B cell (primary cell): ENCODE data around the gene HSD17B2. TPM values are rescaled to one million over a fixed set of nuclear protein-coding genes. Genes with fewer than 3 reads are reported as not detected.

Source experiments
- ATAC-seq: fragments of 200-7000 bp; cut with Tn5 transposase; one replicate; pipeline ENCODE4 v1.10.0; 2021; ENCODE audit warnings: low read depth, mild to moderate bottlenecking, moderate number of reproducible peaks, moderate library complexity
- CTCF ChIA-PET: fragments of 350-600 bp; sonication (Branson Sonifier 250); formaldehyde crosslinking; loops from one replicate; lab custom pipeline; 2021; ENCODE audit warnings: antibody characterized with exemption, inconsistent platforms; lab: Charles Lee
- POLR2A ChIA-PET: fragments of 350-600 bp; sonication (Branson Sonifier 250); formaldehyde crosslinking; loops from one replicate; lab custom pipeline; 2021; ENCODE audit warnings: antibody characterized with exemption; lab: Charles Lee
- DNase-seq: peaks from one replicate; pipeline ENCODE4 v3.0.0; 2013
- H2AFZ ChIP-seq: 2 replicates; pipeline ENCODE4 v1.6.1; 2012; ENCODE audit warnings: mild to moderate bottlenecking, low read depth, low read length; ENCODE audit not compliant: insufficient read depth, poor library complexity, severe bottlenecking
- H3K27ac ChIP-seq, 2 donors: 1 replicate in 1 of 2; 2 replicates in 1 of 2; pipeline ENCODE4 v1.5.1; 2012 to 2013; ENCODE audit warnings: low read length in 2 of 2, mild to moderate bottlenecking in 2 of 2, moderate library complexity in 1 of 2
- H3K27me3 ChIP-seq, 4 experiments: fragments of 200-600 bp in 1 of 4; sonication (generic) in 1 of 4; replicated peaks in 1 of 4; 1 replicate in 2 of 4; 2 replicates in 2 of 4; pipeline versions ENCODE4 v1.6.1 to v1.7.0; 2013 to 2016; ENCODE audit warnings: low read length in 3 of 4, mild to moderate bottlenecking in 2 of 4, mixed read lengths in 1 of 4, moderate library complexity in 1 of 4; ENCODE audit not compliant: insufficient read depth in 4 of 4, control insufficient read depth in 3 of 4; ENCODE audit errors: control extremely low read depth in 1 of 4
- H3K36me3 ChIP-seq, 2 experiments: replicated peaks in 1 of 2; 1 replicate in 1 of 2; 2 replicates in 1 of 2; pipeline versions ENCODE4 v1.6.1 to v1.7.1; 2013; ENCODE audit warnings: low read length in 1 of 2; ENCODE audit not compliant: insufficient read depth in 2 of 2, control insufficient read depth in 1 of 2; ENCODE audit errors: control extremely low read depth in 1 of 2, extremely low read depth in 1 of 2
- H3K4me1 ChIP-seq, 2 donors: fragments of 200-600 bp in 1 of 2; sonication (generic) in 1 of 2; 1 replicate in 1 of 2; 2 replicates in 1 of 2; pipeline versions ENCODE4 v1.5.1 to v1.6.1; 2013 to 2017; ENCODE audit warnings: low read length in 2 of 2; ENCODE audit not compliant: control insufficient read depth in 2 of 2, insufficient read depth in 2 of 2
- H3K4me2 ChIP-seq: replicated peaks from 2 replicates; pipeline ENCODE3; 2012; ENCODE audit warnings: mild to moderate bottlenecking, low read depth, low read length; ENCODE audit not compliant: poor library complexity, severe bottlenecking
- H3K4me3 ChIP-seq, 5 experiments: fragments of 200-600 bp in 1 of 5; sonication (generic) in 1 of 5; 1 replicate in 3 of 5; 2 replicates in 2 of 5; pipeline versions ENCODE4 v1.5.1 to v1.7.0; 2011 to 2016; ENCODE audit warnings: low read length in 4 of 5, mild to moderate bottlenecking in 4 of 5, low read depth in 2 of 5, control low read depth in 1 of 5, moderate library complexity in 1 of 5; ENCODE audit not compliant: insufficient read depth in 1 of 5; ENCODE audit errors: control extremely low read depth in 1 of 5, extremely low read depth in 1 of 5
- H3K79me2 ChIP-seq: fragments of 200-600 bp; sonication (generic); one replicate; pipeline ENCODE4 v1.6.0; 2016; ENCODE audit warnings: low read length; ENCODE audit not compliant: control insufficient read depth, insufficient read depth
- H3K9ac ChIP-seq: fragments of 200-600 bp; sonication (generic); 2 replicates; pipeline ENCODE4 v1.6.1; 2017; ENCODE audit warnings: mild to moderate bottlenecking, low read length, moderate library complexity
- H3K9me3 ChIP-seq, 3 donors: one replicate each; pipeline versions ENCODE4 v1.6.1 to v1.7.1; 2013; ENCODE audit warnings: low read length in 2 of 3; ENCODE audit not compliant: control insufficient read depth in 2 of 3, insufficient read depth in 1 of 3; ENCODE audit errors: control extremely low read depth in 1 of 3
- H4K20me1 ChIP-seq: 2 replicates; pipeline ENCODE4 v1.6.0; 2012; ENCODE audit warnings: mild to moderate bottlenecking, low read length; ENCODE audit not compliant: insufficient read depth, control insufficient read depth, poor library complexity, severe bottlenecking
- H3K27ac Mint-ChIP-seq: one replicate; pipeline ENCODE4 v1.8.0; 2021; ENCODE audit warnings: mixed read lengths
- H3K27me3 Mint-ChIP-seq: one replicate; pipeline ENCODE4 v1.8.0; 2021; ENCODE audit warnings: mixed read lengths
- H3K4me1 Mint-ChIP-seq: one replicate; pipeline ENCODE4 v1.8.0; 2021; ENCODE audit warnings: mixed read lengths
- H3K4me3 Mint-ChIP-seq: one replicate; pipeline ENCODE4 v1.8.0; 2021; ENCODE audit warnings: mixed read lengths
- H3K9me3 Mint-ChIP-seq: one replicate; pipeline ENCODE4 v1.8.0; 2022; ENCODE audit warnings: mixed read lengths; ENCODE audit not compliant: insufficient read depth
- EZH2 ChIP-seq: IDR thresholded peaks from 2 replicates; pipeline ENCODE4 v1.6.1; 2012; ENCODE audit warnings: borderline replicate concordance, low read depth, mild to moderate bottlenecking, moderate library complexity, low read length; ENCODE audit not compliant: insufficient read depth, poor library complexity, severe bottlenecking
- WGBS: methylation state at CpG from one replicate; pipeline ENCODE4 v1.1.5; 2013; ENCODE audit warnings: missing lambda C conversion rate; ENCODE audit not compliant: insufficient coverage; 5-methylcytosine and 5-hydroxymethylcytosine counted together
- intact Hi-C: fragments of 100-400 bp; cut with micrococcal nuclease; formaldehyde crosslinking; loops from one replicate; pipeline ENCODE4 v1.10.0; 2022
- polyA plus RNA-seq: library from polyadenylated mRNA; depleted of rRNA; stranded (reverse); fragments of >200 nt; gene quantifications from 2 replicates; pipeline ENCODE4 v1.2.3, GENCODE V29; 2012
- total RNA-seq, 2 donors: library from RNA; stranded (reverse); fragments of 120-200 nt in 1 of 2; gene quantifications; 1 replicate in 1 of 2; 2 replicates in 1 of 2; pipeline versions ENCODE4 v1.2.3 to v1.2.4, GENCODE V29; 2013 to 2022
- TF ChIP-seq, protein P1 (sequence below): fragments of 200-600 bp; IDR thresholded peaks from one replicate; pipeline ENCODE4 v1.8.0; 2022; ENCODE audit warnings: antibody characterized with exemption, mild to moderate bottlenecking

Gene HSD17B2
- total and polyA plus RNA-seq, 2 donors (not counting 1 experiment from before 2014, with no cell fraction given): not detected

DNA sequence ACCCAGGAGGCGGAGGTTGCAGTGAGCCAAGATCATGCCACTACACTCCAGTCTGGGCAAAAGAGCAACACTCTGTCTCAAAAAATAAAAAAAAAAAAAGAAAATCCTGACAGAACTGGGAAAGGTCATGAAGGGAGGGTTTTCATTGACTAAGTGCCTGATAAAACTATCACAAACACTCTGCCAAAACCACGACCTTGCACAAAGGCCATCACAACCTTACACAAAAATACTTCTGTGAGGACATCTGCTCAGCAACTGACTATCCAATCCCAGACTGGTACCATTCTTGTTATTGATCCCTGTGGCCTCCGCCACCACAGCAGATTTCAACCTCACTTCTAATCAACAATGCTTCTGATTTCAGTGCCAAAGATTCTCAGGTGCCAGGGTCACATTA is 94.8 kb downstream of the HSD17B2 start:
- H3K4me3 Mint-ChIP-seq: no peak overlapping the region
- 86% methylated on average over 1 of the region's 3 CpGs for WGBS
- ATAC-seq: no peak
- H3K79me2 ChIP-seq: no peaks in the 10 kb centered on the region
- H3K4me1 ChIP-seq: no peaks in the 10 kb centered on the region
- H2AFZ ChIP-seq: no peak overlapping the region
- H3K36me3 ChIP-seq: no peaks in the 10 kb centered on the region
- intact Hi-C loops: no loop called here
- no peak overlapping the region for H3K27ac Mint-ChIP-seq
- H3K9me3 ChIP-seq: peaks cover 0 to 5% (median 0%) of the 10 kb centered on the region in 3 donors
- no peaks in the 10 kb centered on the region for H3K27me3 ChIP-seq
- H3K4me3 ChIP-seq: no peak overlapping the region
- no peak overlapping the region for H3K4me2 ChIP-seq
- no peak for DNase-seq
- no peak overlapping the region for H3K9ac ChIP-seq
- H3K27me3 Mint-ChIP-seq: peaks cover 4% of the 10 kb centered on the region
- no peaks in the 10 kb centered on the region for H4K20me1 ChIP-seq
- TF ChIP-seq, protein P1, sequence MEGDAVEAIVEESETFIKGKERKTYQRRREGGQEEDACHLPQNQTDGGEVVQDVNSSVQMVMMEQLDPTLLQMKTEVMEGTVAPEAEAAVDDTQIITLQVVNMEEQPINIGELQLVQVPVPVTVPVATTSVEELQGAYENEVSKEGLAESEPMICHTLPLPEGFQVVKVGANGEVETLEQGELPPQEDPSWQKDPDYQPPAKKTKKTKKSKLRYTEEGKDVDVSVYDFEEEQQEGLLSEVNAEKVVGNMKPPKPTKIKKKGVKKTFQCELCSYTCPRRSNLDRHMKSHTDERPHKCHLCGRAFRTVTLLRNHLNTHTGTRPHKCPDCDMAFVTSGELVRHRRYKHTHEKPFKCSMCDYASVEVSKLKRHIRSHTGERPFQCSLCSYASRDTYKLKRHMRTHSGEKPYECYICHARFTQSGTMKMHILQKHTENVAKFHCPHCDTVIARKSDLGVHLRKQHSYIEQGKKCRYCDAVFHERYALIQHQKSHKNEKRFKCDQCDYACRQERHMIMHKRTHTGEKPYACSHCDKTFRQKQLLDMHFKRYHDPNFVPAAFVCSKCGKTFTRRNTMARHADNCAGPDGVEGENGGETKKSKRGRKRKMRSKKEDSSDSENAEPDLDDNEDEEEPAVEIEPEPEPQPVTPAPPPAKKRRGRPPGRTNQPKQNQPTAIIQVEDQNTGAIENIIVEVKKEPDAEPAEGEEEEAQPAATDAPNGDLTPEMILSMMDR: no peak
- TF ChIP-seq EZH2: no peak
- H3K27ac ChIP-seq: no peak overlapping the region
- H3K9me3 Mint-ChIP-seq: peaks cover 5% of the 10 kb centered on the region
- no peaks in the 10 kb centered on the region for H3K4me1 Mint-ChIP-seq
- ChIA-PET POLR2A (no interaction called here), CTCF (no interaction called here)

GRCh38 chr16:82133798-82134197 is 98.7 kb downstream of the HSD17B2 start:
- Mint-ChIP-seq H3K27me3 (no peaks in the 10 kb centered on the region), H3K27ac (no peak overlapping the region), H3K4me3 (no peak overlapping the region), H3K9me3 (no peaks in the 10 kb centered on the region), H3K4me1 (no peaks in the 10 kb centered on the region)
- ATAC-seq (no peak), DNase-seq (no peak)
- H3K36me3 ChIP-seq: peaks cover 0 to 5% of the 10 kb centered on the region in 2 experiments
- 52% methylated on average over 4 of the region's 6 CpGs for WGBS
- intact Hi-C loops: no loop called here
- H3K9me3 ChIP-seq: no peaks in the 10 kb centered on the region
- ChIA-PET POLR2A (no interaction called here), CTCF (no interaction called here)
- no peaks in the 10 kb centered on the region for H3K27me3 ChIP-seq
- H3K4me2 ChIP-seq: no peak overlapping the region
- no peak overlapping the region for H2AFZ ChIP-seq
- no peaks in the 10 kb centered on the region for H3K4me1 ChIP-seq
- no peaks in the 10 kb centered on the region for H3K79me2 ChIP-seq
- H3K9ac ChIP-seq: no peak overlapping the region
- no peak overlapping the region for H3K4me3 ChIP-seq
- no peak overlapping the region for H3K27ac ChIP-seq
- no peak for TF ChIP-seq EZH2
- TF ChIP-seq, protein P1: no peak
- H4K20me1 ChIP-seq: no peaks in the 10 kb centered on the region
